Dendritic cell treated with granulocyte-macrophage colony-stimulating factor and Interleukin-4, amounts not matched to agents 40 ng/mL and 50 ng/mL, for 4 days (primary cell): ENCODE data around the gene GIT1.

ENCODE experiments used
- H3K27ac Mint-ChIP-seq: one replicate; pipeline ENCODE4 v1.8.0; 2022; ENCODE audit warnings: mild to moderate bottlenecking, mixed read lengths
- H3K27me3 Mint-ChIP-seq: one replicate; pipeline ENCODE4 v1.8.0; 2022; ENCODE audit warnings: mild to moderate bottlenecking, mixed read lengths
- H3K36me3 Mint-ChIP-seq: one replicate; pipeline ENCODE4 v1.8.0; 2022; ENCODE audit warnings: low read depth, mixed read lengths
- H3K4me1 Mint-ChIP-seq: one replicate; pipeline ENCODE4 v1.8.0; 2022; ENCODE audit warnings: low read depth, mixed read lengths
- H3K4me3 Mint-ChIP-seq: one replicate; pipeline ENCODE4 v1.8.0; 2022; ENCODE audit warnings: mild to moderate bottlenecking, moderate library complexity, mixed read lengths
- H3K9me3 Mint-ChIP-seq: one replicate; pipeline ENCODE4 v1.8.0; 2022; ENCODE audit warnings: mixed read lengths
- intact Hi-C: fragments of 100-400 bp; cut with micrococcal nuclease; formaldehyde crosslinking; loops from one replicate; pipeline ENCODE4 v1.15.0; 2022

Gene GIT1

GRCh38 chr17:29555840-29556239 is 33.6 kb downstream of the GIT1 start:
- intact Hi-C loops: no loop called here
- Mint-ChIP-seq H3K36me3 (no peaks in the 10 kb centered on the region), H3K27ac (no peak overlapping the region)

GRCh38 chr17:29549177-29549923 is 40.1 kb downstream of the GIT1 start:
- no peak overlapping the region for H3K4me3 Mint-ChIP-seq
- intact Hi-C loops: no loop called here
- H3K27ac Mint-ChIP-seq: no peak overlapping the region
- H3K4me1 Mint-ChIP-seq: no peaks in the 10 kb centered on the region
- no peaks in the 10 kb centered on the region for H3K27me3 Mint-ChIP-seq
- H3K36me3 Mint-ChIP-seq: peaks cover 17% of the 10 kb centered on the region
- H3K9me3 Mint-ChIP-seq: no peaks in the 10 kb centered on the region

More at GRCh38 chr17:29555840-29556239, 33.6 kb downstream of the GIT1 start:
- no peaks in the 10 kb centered on the region for H3K9me3 Mint-ChIP-seq
- peaks cover 27% of the 10 kb centered on the region for H3K4me1 Mint-ChIP-seq
- H3K27me3 Mint-ChIP-seq: no peaks in the 10 kb centered on the region
- H3K4me3 Mint-ChIP-seq: no peak overlapping the region

DNA sequence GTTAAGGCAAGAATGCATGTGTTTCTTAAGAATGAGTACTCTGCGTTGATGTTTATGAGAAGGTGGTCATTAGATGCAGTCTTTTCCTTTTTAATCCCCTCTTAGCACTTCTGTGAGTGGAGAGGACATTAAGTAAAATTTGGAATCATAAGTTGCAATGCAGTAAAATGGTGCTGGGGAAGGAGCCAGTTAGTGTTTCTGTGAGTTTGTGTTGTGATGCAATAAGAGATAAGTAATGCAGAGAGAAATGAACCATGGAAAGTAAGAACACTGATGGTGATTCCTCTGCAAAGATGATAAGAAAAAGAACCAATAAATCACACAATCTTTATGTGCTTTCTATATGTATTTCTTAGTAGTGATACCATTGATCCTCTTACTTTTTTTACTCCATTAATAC is 42.6 kb downstream of the GIT1 start:
- peaks cover 42% of the 10 kb centered on the region for H3K36me3 Mint-ChIP-seq
- H3K27me3 Mint-ChIP-seq: no peaks in the 10 kb centered on the region
- no peaks in the 10 kb centered on the region for H3K4me1 Mint-ChIP-seq
- H3K9me3 Mint-ChIP-seq: no peaks in the 10 kb centered on the region
- H3K4me3 Mint-ChIP-seq: no peak overlapping the region
- intact Hi-C loops: no loop called here
- no peak overlapping the region for H3K27ac Mint-ChIP-seq

DNA sequence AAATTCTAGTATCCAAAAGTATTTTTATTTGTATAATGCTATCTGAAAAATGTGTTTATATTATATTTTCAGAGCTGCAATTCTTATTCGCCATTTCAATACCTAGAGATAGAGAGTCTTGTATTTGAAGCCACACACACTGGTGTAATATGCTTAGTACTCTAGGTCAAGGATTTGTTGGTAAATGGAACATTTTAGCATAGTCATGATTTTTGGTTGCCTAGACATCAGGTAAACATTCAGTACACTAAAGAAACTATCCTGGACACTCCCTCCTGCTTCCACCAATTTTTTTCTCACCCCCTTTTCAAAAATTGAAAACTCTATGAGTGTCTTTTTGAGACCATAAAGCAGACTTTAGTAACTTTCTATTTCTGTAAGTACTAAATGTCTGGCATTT is 43.4 kb downstream of the GIT1 start:
- Mint-ChIP-seq H3K36me3 (peaks cover 49% of the 10 kb centered on the region), H3K27me3 (no peaks in the 10 kb centered on the region), H3K4me1 (no peaks in the 10 kb centered on the region), H3K4me3 (no peak overlapping the region), H3K9me3 (no peaks in the 10 kb centered on the region), H3K27ac (no peak overlapping the region)
- intact Hi-C loops: no loop called here

DNA sequence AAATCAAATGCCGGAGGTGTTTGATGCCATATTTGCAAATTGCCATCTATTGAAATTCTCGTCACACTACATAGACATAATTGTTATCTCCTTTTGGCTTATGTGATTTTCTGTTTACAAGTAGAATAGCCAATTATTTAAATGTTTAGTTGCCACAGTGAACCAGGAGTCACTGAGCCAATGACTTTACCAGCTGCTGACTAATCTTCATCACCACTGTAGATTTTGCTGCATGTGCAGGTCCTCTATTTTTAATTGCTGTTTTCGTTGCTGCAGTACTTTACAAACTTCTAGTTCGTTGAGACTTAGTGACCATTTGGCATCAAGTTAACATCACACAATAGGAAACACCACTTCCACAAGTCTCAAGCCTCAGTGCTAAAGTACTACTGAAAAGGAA is 45.4 kb downstream of the GIT1 start:
- no peaks in the 10 kb centered on the region for H3K27me3 Mint-ChIP-seq
- peaks cover 70% of the 10 kb centered on the region for H3K36me3 Mint-ChIP-seq
- H3K27ac Mint-ChIP-seq: no peak overlapping the region
- intact Hi-C loops: no loop called here
- H3K4me3 Mint-ChIP-seq: no peak overlapping the region
- H3K4me1 Mint-ChIP-seq: no peaks in the 10 kb centered on the region
- no peaks in the 10 kb centered on the region for H3K9me3 Mint-ChIP-seq

DNA sequence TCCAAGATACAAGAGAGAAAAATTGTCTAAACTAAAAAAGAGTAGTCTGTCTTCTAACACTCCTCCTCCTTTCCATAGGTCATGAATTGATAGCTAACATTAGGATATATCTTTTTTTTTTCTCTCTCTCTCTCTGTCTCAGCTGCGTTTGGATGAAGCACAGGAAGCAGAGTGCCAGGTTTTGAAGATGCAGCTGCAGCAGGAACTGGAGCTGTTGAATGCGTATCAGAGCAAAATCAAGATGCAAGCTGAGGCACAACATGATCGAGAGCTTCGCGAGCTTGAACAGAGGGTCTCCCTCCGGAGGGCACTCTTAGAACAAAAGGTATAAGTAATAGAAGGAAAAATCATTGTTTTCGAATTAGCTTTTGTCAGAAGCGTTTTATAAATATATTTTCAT is 55.5 kb downstream of the GIT1 start:
- intact Hi-C loops: no loop called here
- Mint-ChIP-seq H3K4me1 (no peaks in the 10 kb centered on the region), H3K27ac (peak overlapping the region; percentile 14), H3K36me3 (peaks cover 96% of the 10 kb centered on the region), H3K4me3 (no peak overlapping the region), H3K9me3 (no peaks in the 10 kb centered on the region), H3K27me3 (no peaks in the 10 kb centered on the region)

GRCh38 chr17:29526322-29526721 is 63.1 kb downstream of the GIT1 start:
- Mint-ChIP-seq H3K4me3 (no peak overlapping the region), H3K27ac (no peak overlapping the region), H3K4me1 (no peaks in the 10 kb centered on the region), H3K36me3 (peaks cover 96% of the 10 kb centered on the region), H3K9me3 (no peaks in the 10 kb centered on the region), H3K27me3 (no peaks in the 10 kb centered on the region)
- intact Hi-C loops: no loop called here

GRCh38 chr17:29524692-29525091 is 64.8 kb downstream of the GIT1 start:
- no peak overlapping the region for H3K27ac Mint-ChIP-seq
- no peaks in the 10 kb centered on the region for H3K27me3 Mint-ChIP-seq
- no peaks in the 10 kb centered on the region for H3K9me3 Mint-ChIP-seq
- H3K4me3 Mint-ChIP-seq: no peak overlapping the region
- intact Hi-C loops: no loop called here
- no peaks in the 10 kb centered on the region for H3K4me1 Mint-ChIP-seq
- peaks cover 97% of the 10 kb centered on the region for H3K36me3 Mint-ChIP-seq
